Brain pericyte (primary cell): Measurements from ENCODE around the gene PCNX2.

Experiments used
- DNase-seq: peaks from one replicate; pipeline ENCODE4 v3.0.0-alpha.2; 2012; ENCODE audit warnings: low read depth, low spot score

Gene PCNX2

DNA sequence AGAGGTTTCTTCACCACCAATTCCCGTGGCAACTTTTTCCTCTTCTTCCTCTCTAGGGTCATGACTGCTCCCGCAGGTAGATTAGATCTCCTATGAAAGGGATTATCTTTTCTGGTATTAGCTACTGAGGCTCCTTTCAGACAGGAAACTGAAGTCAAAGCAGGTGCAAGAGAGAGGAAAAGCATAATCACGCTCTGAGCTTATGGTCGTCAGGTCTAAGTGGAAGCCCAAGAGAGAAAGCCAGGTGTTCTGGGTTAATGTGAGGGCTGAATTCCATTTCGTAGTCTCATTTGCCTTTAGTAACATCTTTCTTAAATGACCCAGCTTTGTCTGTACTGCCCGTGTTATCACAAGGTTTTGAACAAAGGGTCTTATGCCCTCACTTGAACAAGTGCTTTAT is 23.7 kb upstream of the PCNX2 start:
- no peak for DNase-seq

DNA sequence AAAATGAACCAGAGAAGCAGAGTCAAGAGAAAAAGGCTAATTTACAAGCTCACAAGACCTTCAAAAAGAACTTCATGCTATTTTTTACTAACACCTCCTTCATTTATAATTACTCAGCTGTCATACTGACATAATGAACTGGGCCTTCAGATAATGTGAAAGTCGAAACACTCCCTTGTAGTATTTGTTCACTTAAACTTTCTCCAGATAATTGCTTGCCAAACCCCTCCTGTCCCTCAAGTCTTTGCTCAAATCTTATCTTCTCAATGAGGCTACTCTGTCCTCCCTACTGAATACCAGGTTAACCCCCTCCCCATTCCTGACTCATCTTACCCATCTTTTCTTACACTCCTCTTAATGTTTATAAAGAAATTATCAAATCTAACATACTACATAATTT is 20.9 kb upstream of the PCNX2 start:
- DNase-seq = no peak

DNA sequence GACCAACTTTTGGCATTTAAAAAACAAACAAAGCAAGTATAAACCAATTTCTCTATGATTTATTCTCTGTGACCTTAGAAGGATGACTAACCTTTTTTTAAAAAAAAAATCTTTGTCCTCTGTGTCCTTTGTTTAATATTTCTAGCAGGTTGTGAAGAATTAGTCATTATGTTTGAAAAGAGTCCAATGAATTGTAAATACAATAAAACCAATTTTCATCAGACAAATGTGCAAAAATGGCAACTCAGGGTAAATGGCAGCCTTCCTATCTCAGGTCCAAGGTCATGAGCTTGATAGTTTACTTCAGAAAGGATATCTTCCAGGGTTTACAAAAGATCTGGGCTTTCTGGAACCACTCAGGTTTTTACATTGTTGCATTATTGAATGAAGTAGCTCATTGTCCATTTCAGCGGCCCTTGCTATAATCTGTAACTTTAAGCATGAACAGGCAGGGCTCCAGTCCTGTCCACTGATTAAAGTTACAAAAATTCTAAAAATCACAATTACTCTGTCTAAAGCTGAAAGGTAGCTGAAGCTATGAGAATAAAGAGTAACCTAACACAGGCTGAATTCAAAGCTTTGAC is 20.3 kb upstream of the PCNX2 start:
- DNase-seq = no peak

DNA sequence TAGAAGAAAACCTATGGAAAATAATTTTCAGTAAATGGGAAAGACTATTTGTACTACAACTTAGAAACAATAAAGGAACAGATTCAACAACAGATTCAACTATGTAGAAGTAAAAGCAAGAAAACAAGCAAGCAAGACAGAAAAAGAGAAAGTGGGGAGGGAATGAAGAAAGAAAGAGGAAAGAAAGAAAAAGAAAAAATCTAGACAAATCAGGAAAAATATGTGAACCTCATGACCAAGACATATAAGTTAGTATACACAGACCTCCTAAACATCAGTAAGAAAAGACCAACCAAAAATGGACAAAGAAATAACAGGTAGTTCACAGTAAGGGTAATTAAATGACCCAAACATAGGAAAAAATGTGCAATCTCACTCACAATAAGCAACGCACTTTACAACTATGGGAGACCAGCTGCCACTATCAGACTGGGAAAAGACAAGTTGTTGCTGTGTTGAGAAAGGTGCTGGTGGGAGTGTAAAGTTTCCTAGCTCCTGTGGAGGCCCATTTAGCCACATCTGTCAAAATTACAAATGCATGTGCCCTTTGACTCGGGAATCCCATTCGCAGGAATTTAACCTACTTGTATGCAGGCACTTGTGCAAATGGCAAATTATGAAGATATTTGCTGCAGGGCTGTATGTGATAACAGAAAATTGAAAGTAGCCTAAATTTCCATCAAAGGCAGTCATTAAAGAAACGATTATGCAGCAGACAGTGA is 18.1 kb upstream of the PCNX2 start:
- DNase-seq = no peak

DNA sequence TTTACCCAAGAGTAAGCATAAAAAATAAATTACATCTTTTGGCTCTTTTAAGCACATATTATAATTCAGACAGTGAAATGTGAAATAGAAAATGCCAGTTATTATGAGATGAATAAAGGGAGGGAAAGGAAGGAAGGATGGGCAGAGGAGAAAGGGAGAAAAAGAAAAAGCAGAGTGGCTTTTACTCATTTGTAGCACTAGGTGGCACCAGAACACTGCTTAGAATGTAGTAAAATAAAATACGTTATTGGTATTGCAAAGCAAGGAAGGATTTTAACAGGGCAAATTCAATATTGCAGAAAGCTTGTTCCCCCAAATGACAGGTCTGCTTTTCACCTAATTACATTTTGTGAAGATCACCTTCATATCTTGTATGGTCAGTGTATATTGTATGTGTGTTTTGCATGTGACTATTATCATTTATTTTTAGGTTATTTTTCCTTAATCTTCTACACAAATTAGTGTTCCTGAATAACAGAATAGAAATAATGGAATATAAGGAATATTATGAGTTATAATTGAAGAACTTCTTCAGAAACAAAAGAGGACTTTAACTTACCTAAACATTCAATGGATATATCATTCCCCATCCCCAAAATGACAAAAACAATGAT is 9.1 kb upstream of the PCNX2 start:
- DNase-seq = no peak

DNA sequence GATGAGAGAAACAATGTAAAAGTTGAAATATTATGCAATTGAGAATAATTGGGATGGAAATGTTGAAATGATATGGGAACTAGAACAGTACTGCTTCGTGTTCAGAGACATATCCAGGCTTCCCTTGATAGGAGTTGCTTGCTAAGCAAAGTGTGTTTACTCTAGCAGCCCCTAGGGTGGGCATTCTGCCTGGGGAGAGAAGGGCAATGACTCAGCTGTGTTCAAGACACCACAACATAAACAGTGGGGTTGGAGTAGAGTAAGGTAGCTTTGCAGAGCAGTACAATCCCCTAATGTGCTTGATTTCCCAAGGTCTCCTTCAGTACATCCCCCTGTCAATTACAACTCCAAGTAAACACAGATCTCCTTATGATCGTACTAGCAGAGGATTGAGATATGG is 4.8 kb upstream of the PCNX2 start:
- no peak for DNase-seq

DNA sequence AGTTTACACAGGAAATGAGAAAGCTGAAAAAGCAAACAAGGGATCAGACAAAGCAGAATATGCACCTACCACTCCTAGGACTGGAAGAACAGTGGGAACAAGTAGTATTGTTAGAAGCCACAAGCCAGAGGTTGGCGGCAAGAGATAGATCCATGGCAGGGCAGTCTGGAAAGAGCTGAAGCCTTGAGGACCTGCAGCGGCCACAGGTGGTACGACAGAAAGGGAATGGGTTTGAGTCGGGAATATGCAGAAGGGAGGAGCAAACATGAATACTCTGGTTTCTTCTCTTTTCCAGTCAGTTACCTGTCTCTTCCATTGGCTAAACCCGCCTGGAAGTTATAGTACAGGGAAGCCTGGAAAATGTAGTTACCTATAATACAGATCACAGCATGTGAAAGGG is 3.9 kb upstream of the PCNX2 start:
- no peak for DNase-seq

DNA sequence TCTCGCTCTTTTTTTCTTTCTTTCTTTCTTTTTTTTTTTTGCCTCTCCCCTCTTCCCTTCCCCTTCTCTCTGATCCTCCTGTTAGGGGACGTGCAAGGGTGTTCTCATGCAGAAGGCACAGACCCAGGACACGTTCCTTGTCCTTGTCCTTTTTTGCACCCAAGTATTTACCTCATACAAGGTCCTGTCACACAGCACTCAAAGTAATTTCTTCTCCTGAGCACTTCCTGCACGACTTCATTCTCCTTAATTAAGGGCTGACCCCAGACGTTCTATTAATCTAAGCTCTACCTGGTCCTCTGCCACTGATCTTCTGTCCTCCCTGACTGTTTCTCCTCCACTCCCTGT is 424 bp upstream of the PCNX2 start:
- DNase-seq = no peak

DNA sequence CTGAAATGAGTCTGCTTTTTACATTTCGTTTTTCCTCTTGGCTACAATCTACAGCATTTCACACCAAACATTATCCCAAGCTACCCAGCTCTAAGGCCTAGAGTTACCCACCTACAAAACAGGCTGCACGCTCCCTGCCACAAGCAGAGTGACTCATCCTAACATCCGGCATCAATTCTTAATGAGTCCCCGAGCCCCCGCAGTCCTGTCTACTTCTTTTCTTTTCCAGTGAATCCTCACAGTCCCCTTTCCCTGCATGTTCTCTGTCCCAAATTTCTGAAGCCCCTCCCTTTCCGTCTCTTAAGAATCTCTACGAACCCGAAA is 650 bp downstream of the PCNX2 start:
- no peak for DNase-seq

DNA sequence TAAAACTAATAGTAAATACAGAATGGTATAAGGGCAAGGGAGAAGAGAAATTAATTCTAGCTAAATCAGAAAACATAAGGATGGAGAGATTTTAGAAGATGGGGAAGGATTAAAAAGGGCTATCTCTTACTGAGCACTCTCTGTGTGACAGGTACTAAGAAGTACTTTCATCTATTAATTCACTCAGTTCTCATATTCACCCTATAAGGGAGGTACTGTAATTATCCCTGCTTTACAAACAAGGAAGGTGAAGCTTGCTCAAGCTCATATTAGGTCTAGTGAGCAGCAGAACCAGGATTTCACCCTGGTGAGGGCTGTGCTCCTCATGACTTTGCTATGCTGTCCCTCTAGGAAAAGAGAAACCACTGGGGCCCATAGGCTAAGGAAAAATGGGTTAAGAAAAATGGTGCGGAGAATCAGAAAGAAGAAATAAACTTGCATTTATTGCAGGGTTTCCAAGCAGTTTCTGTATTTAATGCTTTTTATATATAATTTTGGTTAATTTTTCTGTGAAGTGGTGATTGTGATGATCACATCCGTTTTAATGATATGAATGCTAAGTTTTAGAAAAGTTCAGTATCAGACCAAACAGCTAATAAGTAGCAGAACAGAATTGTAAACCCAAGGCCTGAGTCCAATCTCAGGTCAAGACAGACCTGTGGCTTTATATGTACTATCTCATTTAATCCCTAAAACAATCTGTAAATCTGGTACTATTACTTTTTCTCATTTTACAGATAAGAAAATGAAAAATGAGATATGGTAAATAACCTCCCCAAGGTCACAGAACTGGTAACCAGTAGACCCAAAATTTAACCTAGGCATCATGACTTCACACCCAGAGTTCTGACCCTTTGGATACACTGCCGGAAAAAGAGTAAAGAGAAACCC is 1.7 kb downstream of the PCNX2 start:
- no peak for DNase-seq

DNA sequence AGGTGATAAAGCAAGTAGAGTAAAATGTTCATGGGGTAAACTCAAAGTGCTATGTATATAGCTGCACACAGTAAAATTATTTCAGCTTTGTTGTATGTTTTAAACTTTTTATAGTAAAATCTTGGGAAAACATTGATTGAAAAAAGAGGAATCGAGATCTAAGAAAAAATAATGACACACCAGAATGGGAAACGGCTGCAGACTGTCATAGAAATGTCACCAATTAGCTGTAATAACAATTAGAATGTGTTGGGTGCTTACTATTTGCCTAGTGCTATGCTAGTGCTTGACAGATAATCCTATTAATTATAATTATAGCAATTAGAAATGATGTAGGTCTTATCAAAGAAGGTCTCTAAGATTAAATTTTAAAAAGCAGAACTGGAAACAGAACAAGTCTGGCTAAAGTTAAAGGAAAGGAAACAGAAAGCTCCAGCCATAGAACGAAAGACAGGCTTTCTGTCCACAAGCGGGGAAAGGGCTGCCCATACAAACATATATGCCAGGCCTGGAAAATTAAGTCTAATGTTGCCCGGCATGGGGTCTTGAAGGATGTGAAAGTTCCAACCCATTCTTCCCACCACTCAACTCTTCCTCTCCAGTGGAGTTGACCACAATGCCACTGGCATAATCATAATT is 5.0 kb downstream of the PCNX2 start:
- DNase-seq = no peak

DNA sequence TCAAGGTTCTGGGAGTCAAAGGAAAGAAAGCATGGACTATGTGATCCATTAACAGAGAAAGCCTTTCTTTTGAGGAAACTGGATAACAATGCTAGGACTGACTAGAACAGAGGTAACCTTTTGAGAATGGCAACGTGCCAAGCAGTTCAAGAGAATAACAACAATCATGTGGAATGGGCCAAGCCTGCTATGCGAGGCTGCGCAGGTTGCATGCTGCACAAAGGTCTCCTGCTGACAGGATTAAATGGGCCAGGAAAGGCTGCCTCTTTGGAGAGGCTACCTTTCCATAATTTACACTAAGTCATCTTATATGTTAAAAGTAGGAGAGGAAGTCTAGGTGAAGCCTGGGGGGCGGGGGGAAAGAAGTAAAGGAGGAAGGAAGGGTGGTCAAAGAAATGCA is 5.8 kb downstream of the PCNX2 start:
- no peak for DNase-seq

DNA sequence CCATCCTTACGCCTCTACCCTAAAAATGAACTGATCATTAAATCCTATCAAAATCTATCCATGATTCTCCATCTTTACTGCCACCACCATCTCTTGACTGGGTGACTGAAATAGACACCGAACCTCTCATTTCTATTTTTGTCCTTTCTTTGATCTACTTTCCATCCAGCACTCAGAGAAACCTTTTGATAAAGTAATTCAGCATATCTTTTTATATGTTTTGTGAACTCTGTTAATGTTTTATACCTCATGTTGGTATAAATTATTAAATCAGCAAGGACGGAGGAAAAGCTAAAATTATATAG is 13.0 kb downstream of the PCNX2 start:
- no peak for DNase-seq

DNA sequence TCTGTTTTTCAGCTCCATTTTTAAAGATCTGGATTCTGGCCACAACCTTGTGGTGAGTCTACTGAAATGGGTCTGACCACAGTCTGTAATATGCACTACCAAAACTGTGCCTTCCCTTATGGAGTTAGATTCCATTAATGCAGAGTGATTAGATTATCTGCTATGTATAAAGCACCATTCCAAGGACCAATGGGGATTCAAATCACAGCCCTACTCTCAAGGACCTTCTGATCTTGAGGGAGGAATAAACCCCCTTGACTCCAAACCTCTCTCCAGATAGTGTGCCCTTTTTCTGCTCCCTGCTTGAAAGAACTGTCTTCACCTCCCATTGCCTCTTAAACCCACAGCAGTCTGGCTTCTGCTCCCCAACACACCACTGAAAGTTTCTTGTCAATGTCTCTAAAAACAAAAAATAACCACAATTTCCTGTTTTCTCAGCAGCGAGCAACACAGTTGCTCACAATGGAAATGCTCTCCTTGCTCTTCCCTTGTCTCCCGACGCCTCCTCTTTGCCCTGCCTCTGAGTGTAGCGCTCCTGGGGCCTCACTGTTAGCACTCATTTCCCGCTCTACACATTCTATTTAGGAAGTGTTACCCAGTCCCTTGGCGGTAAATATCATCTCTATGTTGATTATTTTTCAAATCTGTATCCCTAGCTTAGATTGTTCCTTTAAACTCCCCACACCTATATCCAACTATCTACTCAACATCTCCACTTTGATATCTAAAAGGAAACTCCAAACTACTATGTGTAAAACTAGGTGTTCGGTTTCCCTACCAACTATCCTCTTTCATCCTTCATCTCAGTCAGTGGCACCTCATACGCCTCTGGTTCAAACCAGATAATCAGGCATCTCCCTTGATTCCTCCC is 13.6 kb downstream of the PCNX2 start:
- peak; percentile 44 for DNase-seq

DNA sequence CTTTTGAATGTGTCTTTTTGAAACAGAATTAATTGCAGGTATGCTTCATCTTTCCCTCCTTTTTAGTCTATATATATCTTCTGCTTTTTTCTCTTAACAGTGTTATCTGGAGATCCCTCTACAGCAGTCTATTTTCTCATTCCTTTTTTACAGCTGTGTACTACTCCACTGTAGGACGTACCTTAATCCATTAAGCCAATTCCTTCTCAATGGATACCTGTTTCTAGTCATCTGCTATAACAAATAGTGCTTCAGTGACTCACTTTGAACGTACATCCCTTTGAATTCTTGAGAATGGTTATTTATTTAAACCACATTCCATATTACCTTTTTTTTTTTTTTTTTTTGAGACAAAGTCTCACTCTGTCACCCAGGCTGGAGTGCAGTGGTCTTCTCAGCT is 15.6 kb downstream of the PCNX2 start:
- DNase-seq = no peak

DNA sequence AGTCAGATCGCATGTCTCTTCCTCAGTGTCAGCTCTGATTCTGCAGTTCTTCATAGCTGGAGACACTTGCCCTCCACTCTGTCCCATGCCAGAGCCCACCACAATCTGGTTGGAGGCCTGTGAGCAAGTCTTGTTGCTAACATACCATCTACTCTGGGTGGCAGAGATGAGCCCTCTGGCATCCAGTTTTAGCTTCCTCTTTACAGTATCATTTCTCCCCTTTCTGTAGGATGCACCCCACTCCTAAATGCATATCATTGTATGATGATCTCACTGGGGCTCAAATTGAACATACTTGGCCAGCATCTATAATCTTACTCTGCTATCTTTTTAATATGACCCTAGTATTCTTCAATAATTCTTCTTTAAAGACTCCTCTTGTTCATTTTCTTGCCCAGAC is 16.9 kb downstream of the PCNX2 start:
- no peak for DNase-seq

DNA sequence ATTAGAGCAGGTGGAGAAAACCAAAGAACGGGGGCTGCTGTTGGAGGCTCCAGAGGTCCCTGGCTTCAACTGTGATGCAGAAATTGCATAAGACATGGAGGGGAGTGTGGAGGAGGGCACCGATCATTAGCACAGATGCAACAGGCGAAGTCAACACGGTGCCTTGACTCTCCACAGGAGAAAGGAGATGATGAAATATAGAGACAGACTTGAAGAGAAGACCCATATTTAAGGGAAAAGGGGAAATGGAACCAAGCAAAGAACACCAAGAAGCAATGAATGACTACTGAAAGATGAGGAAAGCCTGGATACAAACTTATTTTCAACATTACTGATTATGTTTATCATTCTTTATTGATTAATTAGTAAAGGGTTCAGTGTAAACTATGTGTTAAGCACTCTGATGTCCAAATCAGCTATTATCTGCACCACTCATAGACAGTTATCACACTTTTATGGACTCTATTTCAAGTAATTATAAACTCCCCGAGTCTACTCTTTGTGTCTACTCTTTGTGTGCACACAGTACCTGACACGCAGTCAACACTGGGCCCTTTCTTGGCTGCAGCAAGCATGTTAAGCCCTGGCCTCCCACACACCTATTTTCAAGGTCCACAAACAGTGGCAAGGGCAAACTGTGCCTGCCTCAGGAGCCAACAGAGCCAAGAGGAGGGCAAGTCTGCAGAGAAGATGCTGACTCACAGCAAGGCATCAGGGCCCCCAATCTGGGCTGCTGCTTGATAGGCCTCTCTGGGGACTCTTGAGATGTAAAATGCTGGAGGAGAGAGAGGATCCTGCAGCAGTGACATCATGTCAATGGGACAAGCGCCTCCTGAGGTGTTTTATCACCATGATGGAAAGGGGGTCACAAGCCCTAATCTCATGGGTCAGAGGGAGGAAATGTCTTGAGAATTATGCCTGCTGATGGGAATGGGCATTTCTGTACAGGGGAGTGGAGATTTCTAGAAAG is 17.6 kb downstream of the PCNX2 start:
- no peak for DNase-seq

DNA sequence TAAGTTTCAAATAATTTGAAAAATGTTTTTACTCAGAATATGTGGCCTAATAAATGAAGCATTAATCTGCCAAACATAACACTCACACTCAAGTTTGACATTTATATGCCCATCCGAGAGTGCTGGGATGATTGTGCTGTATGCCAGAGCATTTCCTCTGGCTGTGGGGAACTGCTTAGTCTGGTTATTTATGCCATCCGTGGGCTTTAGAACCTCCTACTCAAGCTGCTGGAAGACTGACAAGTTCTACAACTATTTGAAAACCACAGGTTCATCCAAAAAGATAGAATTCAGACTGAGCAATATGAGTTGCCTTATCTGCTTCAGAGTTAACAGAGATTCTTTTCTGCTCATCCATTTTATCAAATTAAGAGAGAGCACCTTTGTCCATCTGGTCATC is 25.9 kb downstream of the PCNX2 start:
- no peak for DNase-seq

DNA sequence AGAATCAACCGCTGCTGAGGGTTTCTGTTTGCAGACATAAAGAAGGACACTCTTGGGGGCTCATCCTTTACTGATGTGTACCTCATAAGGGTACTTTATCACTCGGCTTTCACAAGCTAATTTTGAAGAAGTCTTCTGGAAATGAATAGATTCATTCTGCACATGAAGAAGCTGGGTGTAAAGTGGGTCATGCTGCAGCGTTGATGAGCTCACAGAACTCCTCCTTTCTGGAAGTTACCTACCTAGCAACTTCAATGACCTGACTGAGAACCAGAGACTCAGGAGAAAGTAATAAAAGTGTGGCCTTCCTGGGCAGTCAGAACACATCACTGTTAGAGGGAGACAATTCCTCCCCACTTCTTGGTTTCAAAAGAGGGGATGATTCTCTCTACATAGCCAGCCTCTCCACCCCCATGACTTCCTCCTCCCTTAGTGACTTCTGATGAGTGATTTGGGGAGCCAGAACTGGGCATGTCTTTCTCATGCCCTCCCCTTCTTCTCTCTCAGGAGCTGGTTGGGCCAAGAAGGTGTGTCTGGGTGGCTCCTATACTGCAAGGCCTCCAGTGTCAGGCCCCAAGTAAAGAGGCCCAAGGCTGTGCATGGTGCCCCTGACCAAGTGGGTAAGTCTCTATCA is 27.0 kb downstream of the PCNX2 start:
- DNase-seq = no peak

DNA sequence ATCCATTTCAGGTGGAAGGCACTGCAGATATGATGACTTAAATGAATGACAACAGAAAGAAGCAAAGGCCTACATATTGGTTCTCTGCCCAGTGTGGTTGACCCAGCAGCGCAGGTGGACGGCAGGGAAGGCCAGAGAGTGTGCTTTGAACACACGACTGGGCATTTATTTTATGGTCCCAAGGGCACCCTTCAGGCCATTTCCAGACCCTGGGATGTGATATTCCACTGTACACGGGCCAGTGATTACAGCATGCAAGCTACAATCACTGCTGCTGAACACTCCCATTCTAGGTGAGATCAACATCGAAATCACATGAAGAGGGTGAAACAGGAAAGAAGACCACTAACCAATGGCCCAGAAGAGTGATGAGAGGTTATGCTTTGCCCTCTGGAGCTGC is 33.8 kb downstream of the PCNX2 start:
- no peak for DNase-seq
